GM11168 (cell line): Measurements from ENCODE around the gene SUPT6H.

Source experiments
- in situ Hi-C: fragments of 300-500 bp; cut with MboI; formaldehyde crosslinking; loops from one replicate; pipeline ENCODE4 v1.12.0; 2022; ENCODE audit warnings: low sequenced_read_pairs; ENCODE audit not compliant: unreplicated experiment

Gene SUPT6H

DNA sequence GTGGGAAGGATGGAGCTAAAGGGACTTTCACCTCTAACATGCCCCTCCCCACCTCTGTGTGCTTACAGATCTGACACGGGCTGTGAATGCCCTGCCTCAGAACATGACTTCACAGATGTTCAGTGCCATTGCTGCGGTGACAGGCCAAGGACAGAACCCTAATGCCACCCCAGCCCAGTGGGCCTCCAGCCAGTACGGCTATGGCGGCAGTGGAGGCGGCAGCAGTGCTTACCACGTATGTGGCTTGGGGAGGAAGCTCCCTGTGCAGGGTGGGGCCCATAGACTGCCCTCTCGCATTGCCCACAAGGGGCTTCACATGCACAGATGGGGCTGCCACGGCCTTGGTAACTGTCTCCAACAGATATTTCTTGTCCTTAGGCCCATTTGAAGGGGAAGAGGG is 38.3 kb downstream of the SUPT6H start:
- in situ Hi-C loops = no loop called here

DNA sequence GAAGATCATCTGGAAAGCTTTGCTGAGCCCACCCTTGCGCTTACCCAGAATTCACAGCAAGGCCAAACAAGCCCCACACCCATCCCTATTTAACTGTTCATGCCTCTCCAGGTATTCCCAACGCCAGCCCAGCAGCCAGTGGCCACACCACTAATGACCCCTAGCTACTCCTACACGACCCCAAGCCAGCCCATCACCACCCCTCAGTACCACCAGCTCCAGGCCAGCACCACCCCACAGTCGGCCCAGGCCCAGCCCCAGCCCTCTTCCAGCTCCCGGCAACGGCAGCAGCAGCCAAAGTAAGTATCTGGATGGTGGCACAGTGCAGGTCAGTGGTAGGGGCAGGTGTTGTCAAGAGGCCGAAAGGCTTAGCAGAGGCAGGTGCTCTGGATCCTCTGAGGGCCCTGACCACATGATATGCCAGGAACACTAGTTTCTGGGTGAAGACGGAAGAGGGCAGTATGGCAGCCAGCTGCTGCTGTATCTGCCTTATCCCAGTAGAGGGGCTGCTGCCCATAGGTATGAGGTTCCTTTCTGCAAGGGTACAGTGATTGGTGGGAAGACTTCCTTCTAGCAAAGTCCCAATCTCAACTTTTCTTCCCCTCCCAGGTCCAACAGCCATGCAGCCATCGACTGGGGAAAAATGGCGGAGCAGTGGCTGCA is 39.0 kb downstream of the SUPT6H start:
- in situ Hi-C loops = no loop called here

DNA sequence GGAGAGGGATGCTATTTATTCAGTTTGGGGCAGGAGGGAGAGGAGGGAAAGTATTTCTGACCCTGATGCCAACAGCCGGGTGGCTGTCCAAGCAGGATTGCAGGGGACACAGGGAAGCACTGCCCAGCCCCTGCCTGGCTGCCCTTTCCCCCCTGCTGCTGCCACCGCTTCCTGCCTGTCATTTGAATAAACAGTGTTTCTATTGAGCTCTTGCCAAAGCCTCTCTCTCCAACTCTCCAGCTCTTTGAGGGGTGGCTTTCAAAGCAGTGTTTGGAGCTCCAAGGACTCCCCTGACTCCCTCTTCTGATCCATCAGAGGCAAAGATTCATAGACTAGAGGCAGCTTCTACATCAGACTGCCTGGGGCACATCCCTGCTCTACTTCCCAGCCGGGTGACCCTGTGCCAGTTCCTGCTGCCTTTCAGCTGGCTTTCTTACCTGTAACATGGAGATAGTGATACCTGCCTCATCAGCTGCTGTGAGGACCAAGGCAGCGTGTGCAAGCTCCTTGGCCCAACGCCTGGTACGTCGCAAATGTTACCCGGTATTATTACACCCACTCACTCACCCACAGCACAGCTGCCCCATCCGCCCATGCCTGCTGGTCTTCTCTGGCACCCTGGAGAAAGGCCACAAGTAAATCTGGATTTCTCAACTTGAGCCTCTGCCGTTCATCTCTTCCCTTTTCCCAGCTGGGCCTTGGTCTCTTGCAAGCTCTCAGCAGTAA is 40.2 kb downstream of the SUPT6H start:
- in situ Hi-C loops = no loop called here

DNA sequence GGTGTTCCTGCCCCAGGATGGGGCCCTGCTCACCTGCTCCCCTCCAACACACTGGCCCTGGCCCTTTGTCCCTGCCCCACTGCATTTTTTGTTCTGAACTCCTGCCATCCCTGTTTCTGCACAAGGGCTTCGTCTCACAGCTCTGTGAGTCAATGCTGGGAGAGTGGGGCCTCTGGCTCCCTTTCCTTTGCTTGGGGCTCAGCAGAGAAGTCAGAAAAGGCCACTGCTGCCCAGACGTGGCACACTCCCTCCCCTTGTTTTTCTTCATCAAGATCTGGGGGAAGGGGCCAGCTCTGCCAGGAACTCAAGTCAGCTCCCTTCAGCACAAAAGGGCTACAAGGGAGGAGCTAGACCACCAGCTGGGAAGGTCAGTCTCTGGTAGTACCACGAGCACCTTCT is 40.7 kb downstream of the SUPT6H start:
- in situ Hi-C loops = no loop called here

DNA sequence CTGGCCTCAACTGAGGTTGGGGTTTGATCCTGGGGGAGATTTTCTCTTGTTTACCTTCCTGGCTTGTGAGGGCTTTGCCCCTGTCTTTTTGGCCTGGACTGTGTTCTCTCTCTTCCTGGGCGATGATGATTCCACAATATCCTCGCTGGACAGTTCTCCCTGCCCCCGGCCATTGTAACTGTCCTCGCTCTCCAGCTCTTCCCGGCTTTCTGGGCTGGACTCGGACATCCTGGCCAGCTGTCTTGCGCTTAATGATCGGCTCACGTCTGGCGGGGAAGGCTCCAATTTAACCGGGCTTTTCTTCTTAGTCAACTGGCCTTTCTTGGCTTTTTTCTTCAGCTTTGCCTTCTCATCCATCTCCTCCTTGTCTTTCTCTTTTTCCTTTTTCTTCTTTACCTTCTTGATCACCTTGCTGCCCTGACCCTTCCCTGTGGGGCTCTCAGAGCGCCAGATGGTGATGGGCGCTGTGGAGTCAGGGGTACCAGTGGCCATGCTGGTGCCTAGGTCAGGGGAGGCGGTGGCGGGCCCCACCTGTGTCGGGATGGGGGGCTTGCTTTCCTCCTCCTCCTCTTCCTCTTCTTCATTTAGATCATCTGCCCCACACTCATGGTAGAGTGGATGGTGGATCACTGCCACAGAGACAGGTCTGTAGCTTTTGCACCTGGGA is 41.7 kb downstream of the SUPT6H start:
- in situ Hi-C loops = no loop called here

DNA sequence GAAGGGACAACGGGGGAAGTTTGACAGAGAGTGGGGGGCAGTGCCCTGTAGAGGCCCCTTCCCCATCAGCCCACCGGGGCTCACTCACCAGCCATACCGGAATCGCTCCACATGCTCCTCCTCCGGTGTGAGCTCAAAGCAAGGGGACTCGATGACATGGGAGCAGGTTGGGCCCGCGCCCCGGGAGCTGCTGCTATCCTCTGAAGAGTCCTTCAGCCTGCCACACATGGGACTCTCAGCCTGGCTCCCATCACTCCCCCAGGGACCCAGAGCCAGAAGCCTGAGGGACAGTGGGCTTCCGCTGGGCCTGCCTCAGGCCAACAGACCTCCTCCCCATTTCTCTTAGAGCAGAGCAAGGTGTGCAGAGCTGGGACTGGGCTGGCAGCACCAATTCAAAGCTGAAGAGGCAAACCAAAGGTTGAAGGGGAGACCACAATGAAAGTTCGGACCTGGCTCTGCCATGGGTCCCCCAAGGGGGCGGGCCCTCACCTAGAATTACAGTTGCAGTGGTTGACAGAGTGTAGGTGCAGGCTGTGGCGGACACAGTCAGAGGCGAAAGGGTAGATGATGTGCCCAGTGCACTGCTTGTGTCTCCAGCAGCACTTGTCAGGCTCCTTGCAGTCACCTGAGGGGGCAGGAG is 42.3 kb downstream of the SUPT6H start:
- in situ Hi-C loops = no loop called here

DNA sequence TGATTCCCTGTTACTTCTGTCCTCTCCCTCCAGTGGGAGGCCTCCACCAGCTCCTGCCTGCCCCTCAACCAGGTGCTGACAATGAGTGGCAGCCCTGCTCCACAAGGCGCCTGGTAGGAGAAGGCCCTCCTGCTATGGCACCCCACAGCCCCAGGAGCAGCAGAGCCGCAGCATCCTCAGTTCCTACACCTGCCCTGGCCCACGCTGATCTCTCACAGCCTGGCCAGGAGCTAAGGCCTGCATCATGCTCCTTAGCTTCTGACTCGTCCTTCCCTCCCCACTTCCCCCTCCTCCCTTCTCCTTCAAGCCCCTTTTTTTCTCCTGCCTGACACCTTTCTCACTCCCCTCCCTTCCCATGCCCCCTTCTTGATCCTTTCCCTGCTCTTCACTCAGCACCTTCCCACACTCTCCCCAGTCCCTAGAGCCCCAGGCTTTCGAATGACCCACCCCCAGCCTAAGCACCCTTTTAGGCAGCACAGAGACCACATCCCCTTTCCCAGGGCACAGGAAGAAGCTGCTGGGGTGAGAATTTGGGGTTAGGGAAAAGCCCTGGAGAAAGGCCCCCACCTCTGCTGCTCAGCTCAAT is 43.2 kb downstream of the SUPT6H start:
- in situ Hi-C loops = no loop called here

DNA sequence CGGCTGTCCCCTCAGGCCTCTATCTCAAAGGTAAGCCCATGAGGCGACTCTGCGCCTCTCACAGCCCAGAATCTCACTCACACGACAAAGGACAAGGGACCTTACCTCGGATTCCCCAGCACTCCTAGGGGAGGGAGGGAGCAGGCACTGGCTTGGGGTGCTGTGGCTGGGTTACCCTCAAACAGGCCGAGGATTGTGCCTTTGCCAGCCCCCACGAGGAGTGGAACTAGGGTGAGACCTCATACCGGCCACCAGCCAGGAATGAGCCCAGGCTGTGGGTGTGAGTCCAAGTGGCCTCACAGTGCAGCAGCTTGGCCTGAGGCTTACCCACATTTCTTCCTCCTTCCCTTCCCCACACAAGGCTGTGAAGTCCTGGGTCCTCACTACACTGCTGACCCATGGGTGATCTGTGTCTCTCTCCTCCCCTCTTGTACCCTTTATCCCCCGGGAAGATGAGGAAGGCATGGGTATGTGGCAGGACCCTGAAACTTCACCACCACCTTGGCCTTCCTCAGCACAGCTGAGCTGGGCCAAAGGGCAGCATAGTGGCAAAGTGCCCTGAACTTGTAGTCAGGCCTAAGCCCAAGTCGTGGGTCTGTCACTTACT is 43.8 kb downstream of the SUPT6H start:
- in situ Hi-C loops = no loop called here

DNA sequence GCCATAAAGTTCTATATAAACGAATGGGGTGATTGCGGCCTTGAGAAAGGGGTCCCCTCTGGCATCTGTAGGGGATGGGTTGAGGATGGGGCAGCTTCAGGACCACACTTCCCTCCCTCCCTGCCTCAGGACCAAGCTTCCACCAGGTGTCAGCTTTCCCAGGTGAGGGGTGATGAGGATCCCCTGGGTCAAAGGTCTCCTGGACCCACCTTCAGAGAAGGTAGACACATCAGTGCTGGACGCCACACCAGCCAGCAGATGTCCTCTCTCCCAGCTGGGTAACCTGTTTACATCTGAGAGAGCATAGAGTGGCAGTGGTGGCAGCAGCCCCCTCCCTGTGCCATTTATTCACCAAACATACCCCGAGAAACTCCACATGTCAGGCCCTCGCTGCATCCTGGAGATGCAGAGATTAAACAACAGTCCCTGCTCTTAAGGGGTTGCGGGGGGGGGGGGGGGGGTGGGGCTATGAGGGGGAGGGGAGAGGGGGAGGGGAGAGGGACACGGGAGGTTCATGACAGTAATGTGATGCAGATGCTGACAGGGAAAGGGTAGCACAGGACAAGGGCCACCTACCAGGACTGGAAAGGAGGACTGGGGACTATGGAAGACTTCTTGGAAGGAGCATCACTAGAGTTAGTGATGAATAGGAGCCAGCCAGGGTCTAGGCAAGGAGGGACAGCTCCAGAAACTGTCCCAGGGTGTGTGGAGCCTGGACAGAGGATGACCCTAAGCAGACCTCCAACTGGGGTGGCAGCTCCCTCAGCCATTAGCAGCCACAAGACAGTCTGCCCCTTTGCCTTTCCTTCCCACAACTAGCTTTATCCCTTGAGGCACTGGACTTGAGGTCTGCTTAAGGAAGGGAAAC is 44.7 kb downstream of the SUPT6H start:
- in situ Hi-C loops = no loop called here

DNA sequence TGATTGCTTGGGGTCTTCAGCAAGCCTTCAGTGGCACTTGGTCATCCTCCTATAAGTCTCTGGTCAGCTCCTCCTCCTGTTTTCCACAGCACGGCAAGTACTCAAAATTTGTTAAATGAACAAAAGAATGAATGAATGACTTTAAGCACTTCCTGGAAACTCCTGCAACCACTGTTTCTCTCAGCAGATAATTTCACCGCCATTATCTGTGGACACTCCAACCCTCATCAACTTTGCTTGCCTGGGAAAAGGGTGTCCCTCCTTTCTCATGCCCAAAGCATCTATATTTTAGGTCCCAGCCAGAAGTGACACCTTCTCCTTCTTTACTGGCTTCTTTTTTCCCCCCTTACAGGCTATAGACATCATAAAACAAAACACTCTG is 45.3 kb downstream of the SUPT6H start:
- in situ Hi-C loops = no loop called here

DNA sequence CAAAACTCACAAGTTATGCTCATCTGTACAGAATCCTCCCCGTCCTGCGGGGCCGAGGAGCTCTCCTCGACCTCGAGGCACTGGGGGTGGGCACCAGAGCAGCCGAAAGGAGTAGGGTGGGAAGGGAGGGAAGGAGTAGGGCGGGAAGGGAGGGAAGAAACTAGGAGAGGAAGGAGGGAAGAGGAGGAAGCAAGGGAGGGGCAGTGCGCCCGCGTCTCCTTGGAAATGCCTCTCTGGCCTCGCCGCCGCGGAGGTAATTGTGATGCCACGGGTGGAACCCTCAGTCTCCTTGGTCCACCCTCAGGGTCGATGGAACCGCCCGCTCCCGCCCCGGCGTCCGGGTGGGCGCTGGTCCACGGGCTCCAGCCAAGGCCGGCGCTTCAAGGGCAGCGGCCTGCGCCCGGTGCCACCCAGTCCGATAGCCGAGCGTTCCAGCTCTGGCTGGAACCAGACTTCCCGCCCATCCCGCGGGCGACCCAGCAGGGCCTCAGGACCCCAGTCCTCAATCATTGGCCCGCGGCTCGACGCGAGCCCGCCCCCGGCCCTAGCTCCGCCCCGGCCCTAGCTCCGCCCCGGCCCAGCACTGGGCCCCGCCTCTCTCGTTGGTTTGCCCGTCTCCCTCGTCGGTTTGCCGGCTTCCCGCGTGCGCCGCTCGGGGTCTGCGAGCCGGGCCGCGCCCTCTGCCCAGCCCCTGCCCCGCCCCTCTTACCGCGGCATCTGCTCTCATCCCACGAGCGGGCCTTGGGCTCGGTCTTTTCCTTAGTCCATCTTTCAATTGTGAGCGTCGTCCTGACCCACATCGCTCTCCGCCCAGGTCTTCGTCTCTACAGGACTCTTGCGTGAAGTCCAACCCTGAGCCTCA is 49.1 kb downstream of the SUPT6H start:
- in situ Hi-C loops = no loop called here

DNA sequence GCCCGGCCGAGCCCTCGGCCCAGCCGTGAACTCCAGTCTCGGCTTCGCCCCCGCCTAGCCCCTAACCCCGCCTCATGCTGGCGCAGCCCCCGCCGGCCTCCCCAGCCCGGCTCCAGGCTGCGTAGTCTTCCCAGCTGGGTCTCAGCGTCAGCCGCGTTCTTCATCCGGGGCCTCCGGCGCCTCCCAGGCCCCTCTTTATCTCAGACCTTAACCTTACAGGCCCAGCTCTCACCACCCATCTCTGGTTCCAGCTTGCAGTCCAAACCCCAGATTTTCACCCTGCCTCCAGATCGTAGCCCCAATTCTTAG is 49.7 kb downstream of the SUPT6H start, which contains the start of gene PROCA1:
TSS of gene PROCA1 (minus strand) at position 166 of the 309 bp plus-strand sequence. CDS start 228 bp downstream, outside the sequence.
- in situ Hi-C loops = no loop called here

DNA sequence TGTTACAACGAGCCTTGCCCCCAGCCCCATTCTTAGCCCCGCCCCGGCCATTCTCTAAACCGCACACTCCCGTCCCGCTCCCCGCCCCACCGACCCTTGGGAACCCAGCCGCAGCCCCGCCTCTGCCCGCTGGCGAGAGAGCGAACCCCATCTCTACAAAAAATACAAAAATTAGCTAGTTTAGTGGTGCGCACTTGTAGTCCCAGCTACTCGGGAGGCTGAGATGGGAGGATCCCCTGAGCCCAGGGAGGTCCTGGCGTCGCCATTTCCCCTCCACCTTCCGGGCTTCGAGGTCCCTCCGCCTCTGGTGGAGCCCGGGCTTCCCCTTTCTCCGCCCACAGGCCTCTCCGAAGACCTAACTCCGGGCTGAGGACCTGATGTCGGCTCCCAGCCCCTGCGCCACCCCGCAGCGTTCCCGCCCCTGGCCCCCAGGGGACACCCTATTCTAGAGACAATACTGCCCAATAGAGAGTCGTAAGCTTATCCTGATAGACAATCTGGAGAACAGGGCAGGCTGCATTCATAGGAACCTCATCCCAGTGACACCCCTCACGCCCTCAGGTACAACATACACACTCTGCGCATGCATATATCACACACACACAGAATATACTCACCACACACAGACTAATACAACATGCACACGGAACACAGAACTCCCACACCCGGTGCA is 50.2 kb downstream of the SUPT6H start:
- in situ Hi-C loops = no loop called here

DNA sequence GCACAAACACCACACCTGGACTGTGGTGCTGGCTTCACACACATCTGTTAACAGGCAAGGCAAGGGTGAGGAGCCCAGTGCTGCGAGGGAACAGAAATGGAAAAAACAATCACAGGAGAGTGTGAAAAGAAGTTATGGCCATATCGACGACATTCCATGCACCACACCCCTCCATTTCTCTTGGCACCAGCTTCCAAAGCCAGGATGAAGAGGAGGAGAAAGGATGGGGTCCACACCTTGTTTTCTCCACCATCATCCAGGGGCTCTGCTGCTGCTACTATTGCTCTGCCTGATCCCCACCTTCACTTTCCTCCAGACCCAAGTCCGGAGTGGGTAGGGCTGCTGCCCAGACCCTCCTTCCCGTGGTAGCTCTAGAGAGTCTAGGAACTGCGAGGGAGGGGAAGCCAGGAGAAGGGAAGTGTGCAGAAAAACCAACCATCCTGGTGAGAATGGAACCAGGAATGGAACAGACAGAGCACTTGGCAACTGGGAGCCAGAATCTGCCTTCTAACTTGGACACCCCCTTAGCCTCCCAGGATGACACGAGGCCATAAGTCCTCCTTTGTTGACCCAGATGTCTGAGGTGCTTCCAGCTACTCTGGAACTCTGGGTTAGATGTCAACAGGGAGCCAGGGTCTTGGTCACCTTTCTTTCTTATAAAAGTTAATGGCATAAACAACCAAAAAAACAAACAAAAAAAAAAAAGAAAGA is 50.9 kb downstream of the SUPT6H start:
- in situ Hi-C loops = no loop called here

DNA sequence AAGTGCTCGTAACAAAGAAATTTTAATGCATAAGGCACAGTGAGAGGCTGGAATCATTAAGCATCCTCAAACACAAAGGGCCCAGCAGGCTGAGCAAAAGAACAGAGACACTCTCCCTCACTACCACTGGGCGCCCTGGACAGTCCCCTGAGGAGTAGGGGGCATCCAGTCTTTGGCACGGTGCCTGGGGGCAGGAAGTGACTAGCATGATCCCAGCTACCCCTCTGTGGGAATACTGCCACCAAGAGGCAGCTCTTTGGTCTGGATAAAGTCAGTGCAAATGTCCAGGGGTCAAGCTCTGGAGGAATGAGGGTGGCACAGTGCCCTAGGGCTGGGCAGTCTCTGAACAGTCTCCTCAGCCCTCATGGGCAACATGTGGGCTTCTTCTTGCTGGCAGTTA is 52.3 kb downstream of the SUPT6H start:
- in situ Hi-C loops = no loop called here

DNA sequence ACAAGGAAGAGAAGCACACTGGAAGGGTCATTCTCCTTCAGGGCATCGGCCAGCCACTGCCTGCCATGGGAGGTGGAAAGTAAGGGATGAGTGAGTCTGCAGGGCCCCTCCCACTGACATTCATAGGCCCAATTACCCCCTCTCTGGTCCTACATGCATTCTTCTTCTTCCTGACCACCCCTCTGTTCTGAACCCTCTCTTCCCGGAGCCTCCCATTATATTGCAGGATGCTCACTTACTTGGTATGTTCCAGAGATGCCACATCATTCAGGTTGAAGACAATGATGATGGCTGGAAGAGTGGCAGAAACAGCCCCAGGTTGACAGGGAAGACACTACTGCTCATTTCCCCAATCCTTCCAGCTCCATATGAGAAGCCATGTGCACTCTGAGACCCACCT is 53.2 kb downstream of the SUPT6H start:
- in situ Hi-C loops = no loop called here
